DND-41 (cell line): ENCODE data around the gene SRRM4.

ENCODE experiments used
- EZH2 ChIP-seq: IDR thresholded peaks from 3 replicates; pipeline ENCODE4 v1.6.1; 2012; ENCODE audit warnings: borderline replicate concordance, low read depth, mild to moderate bottlenecking, moderate library complexity, low read length, inconsistent platforms; ENCODE audit not compliant: severe bottlenecking
- TF ChIP-seq, protein P1 (sequence below): IDR thresholded peaks from 2 replicates; pipeline ENCODE4 v1.5.1; 2012; ENCODE audit warnings: borderline replicate concordance, low read length, moderate library complexity, mild to moderate bottlenecking; ENCODE audit not compliant: poor library complexity, severe bottlenecking; ENCODE audit errors: extremely low read depth

DNA sequence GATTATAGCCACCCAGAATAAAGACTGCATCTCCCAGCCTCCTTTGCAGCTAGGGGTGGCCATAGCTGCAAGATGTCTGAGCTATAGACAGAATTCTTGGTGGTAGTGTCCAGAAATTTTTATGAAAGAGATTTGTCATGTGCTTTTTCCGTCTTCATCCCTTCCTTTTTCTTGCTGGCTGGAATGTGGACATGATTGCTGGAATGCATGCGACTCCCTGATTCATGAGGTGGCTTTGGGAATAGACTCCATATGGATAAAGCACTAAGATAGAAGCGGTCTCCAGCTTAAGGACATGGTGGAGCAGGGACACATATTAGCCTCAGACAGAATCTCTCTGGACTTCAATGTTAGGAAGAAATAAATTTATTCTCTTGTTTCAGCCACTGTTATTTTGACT is 187.4 kb downstream of the SRRM4 start:
- no peak for TF ChIP-seq EZH2
- TF ChIP-seq, protein P1, sequence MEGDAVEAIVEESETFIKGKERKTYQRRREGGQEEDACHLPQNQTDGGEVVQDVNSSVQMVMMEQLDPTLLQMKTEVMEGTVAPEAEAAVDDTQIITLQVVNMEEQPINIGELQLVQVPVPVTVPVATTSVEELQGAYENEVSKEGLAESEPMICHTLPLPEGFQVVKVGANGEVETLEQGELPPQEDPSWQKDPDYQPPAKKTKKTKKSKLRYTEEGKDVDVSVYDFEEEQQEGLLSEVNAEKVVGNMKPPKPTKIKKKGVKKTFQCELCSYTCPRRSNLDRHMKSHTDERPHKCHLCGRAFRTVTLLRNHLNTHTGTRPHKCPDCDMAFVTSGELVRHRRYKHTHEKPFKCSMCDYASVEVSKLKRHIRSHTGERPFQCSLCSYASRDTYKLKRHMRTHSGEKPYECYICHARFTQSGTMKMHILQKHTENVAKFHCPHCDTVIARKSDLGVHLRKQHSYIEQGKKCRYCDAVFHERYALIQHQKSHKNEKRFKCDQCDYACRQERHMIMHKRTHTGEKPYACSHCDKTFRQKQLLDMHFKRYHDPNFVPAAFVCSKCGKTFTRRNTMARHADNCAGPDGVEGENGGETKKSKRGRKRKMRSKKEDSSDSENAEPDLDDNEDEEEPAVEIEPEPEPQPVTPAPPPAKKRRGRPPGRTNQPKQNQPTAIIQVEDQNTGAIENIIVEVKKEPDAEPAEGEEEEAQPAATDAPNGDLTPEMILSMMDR = no peak
